Keratinocyte (primary cell): ENCODE data around the gene IRAG1. TPM values are rescaled to one million over a fixed set of nuclear protein-coding genes. Genes with fewer than 3 reads are reported as not detected.

Source experiments
- DNase-seq: peaks from one replicate; pipeline ENCODE4 v3.0.0-alpha.2; 2011; ENCODE audit warnings: low read depth, missing footprints, low spot score
- FAIRE-seq: peaks from 2 replicates; lab custom pipeline; 2011; peaks lifted over from hg19 to GRCh38; lab: Jason Lieb, UNC
- H2AFZ ChIP-seq: 2 replicates; pipeline ENCODE4 v1.6.0; 2012; ENCODE audit warnings: low read length, control low read depth, inconsistent platforms; ENCODE audit not compliant: control insufficient read depth
- H3K27ac ChIP-seq: 2 replicates; pipeline ENCODE4 v1.5.1; 2011; ENCODE audit warnings: low read length; ENCODE audit not compliant: control insufficient read depth, insufficient read depth
- H3K27me3 ChIP-seq: 3 replicates; pipeline ENCODE4 v1.6.0; 2011; ENCODE audit warnings: low read length; ENCODE audit not compliant: control insufficient read depth, insufficient read depth; ENCODE audit errors: extremely low read depth
- H3K36me3 ChIP-seq, 2 experiments: 2 replicates in 1 of 2; 3 replicates in 1 of 2; pipeline ENCODE4 v1.5.1; 2011; ENCODE audit warnings: low read length in 2 of 2, mild to moderate bottlenecking in 1 of 2; ENCODE audit not compliant: control insufficient read depth in 2 of 2, insufficient read depth in 2 of 2; ENCODE audit errors: extremely low read depth in 1 of 2
- H3K4me1 ChIP-seq: 3 replicates; pipeline ENCODE4 v1.5.1; 2011; ENCODE audit warnings: low read length; ENCODE audit not compliant: control insufficient read depth, insufficient read depth; ENCODE audit errors: extremely low read depth
- H3K4me2 ChIP-seq: 3 replicates; pipeline ENCODE4 v1.6.0; 2011; ENCODE audit warnings: low read depth, low read length; ENCODE audit not compliant: control insufficient read depth, insufficient read depth; ENCODE audit errors: extremely low read depth
- H3K4me3 ChIP-seq, 3 experiments: fragments of 200-600 bp in 1 of 3; sonication (generic) in 1 of 3; 2 replicates in 2 of 3; 3 replicates in 1 of 3; pipeline ENCODE4 v1.5.1; 2011 to 2016; ENCODE audit warnings: low read length in 3 of 3, mild to moderate bottlenecking in 3 of 3, control low read depth in 2 of 3, inconsistent platforms in 1 of 3, low read depth in 1 of 3, mixed read lengths in 1 of 3, mixed run types in 1 of 3, moderate library complexity in 1 of 3; ENCODE audit not compliant: control insufficient read depth in 2 of 3, insufficient read depth in 2 of 3; ENCODE audit errors: extremely low read depth in 1 of 3
- H3K79me2 ChIP-seq: 2 replicates; pipeline ENCODE4 v1.6.0; 2012; ENCODE audit warnings: low read length; ENCODE audit not compliant: control insufficient read depth, insufficient read depth
- H3K9ac ChIP-seq: 3 replicates; pipeline ENCODE4 v1.6.0; 2011; ENCODE audit warnings: low read length; ENCODE audit not compliant: control insufficient read depth, insufficient read depth; ENCODE audit errors: extremely low read depth
- H3K9me1 ChIP-seq: 3 replicates; pipeline ENCODE4 v1.6.0; 2011; ENCODE audit warnings: low read length; ENCODE audit not compliant: control insufficient read depth, insufficient read depth; ENCODE audit errors: extremely low read depth
- H3K9me3 ChIP-seq: 2 replicates; pipeline ENCODE4 v1.5.1; 2012; ENCODE audit warnings: low read depth, low read length; ENCODE audit not compliant: control insufficient read depth
- H4K20me1 ChIP-seq: 3 replicates; pipeline ENCODE4 v1.6.0; 2011; ENCODE audit warnings: low read length; ENCODE audit not compliant: control insufficient read depth, insufficient read depth; ENCODE audit errors: extremely low read depth
- EZH2 ChIP-seq: IDR thresholded peaks from one replicate; pipeline ENCODE4 v1.6.1; 2012; ENCODE audit warnings: inconsistent platforms, mild to moderate bottlenecking, low read length, moderate library complexity
- dilution Hi-C: fragments of 300-500 bp; cut with MboI; formaldehyde crosslinking; loops from one replicate; pipeline ENCODE4 v1.7.0; 2020; ENCODE audit warnings: low sequenced_read_pairs; ENCODE audit not compliant: extremely low pct_ligation_motif_present
- polyA plus RNA-seq, 5 experiments: library from polyadenylated mRNA; depleted of rRNA in 3 of 5; stranded (reverse) in 3 of 5; stranded (forward) in 1 of 5; unstranded in 1 of 5; fragments of >200 nt; gene quantifications; 1 replicate in 1 of 5; 2 replicates in 3 of 5; 3 replicates in 1 of 5; pipeline versions ENCODE4 v1.2.1 to v1.2.3, GENCODE V29; 2011 to 2012; ENCODE audit warnings: missing spikeins in 2 of 5, low read depth in 1 of 5, low replicate concordance in 1 of 5
- TF ChIP-seq, protein P1 (sequence below), 3 experiments: IDR thresholded peaks in 1 of 3; conservative IDR thresholded peaks in 1 of 3; optimal IDR thresholded peaks in 1 of 3; 2 replicates in 2 of 3; 3 replicates in 1 of 3; pipeline versions ENCODE3 to v1.5.1; 2011; ENCODE audit warnings: low read length in 3 of 3, mild to moderate bottlenecking in 3 of 3, moderate library complexity in 2 of 3, control low read depth in 1 of 3, inconsistent platforms in 1 of 3; ENCODE audit not compliant: insufficient read depth in 2 of 3; ENCODE audit errors: extremely low read depth in 1 of 3

The IRAG1 gene
- polyA plus RNA-seq, 1 donor (not counting 4 experiments of a cell fraction or from before 2014, with no cell fraction given) = 0.51 TPM

DNA sequence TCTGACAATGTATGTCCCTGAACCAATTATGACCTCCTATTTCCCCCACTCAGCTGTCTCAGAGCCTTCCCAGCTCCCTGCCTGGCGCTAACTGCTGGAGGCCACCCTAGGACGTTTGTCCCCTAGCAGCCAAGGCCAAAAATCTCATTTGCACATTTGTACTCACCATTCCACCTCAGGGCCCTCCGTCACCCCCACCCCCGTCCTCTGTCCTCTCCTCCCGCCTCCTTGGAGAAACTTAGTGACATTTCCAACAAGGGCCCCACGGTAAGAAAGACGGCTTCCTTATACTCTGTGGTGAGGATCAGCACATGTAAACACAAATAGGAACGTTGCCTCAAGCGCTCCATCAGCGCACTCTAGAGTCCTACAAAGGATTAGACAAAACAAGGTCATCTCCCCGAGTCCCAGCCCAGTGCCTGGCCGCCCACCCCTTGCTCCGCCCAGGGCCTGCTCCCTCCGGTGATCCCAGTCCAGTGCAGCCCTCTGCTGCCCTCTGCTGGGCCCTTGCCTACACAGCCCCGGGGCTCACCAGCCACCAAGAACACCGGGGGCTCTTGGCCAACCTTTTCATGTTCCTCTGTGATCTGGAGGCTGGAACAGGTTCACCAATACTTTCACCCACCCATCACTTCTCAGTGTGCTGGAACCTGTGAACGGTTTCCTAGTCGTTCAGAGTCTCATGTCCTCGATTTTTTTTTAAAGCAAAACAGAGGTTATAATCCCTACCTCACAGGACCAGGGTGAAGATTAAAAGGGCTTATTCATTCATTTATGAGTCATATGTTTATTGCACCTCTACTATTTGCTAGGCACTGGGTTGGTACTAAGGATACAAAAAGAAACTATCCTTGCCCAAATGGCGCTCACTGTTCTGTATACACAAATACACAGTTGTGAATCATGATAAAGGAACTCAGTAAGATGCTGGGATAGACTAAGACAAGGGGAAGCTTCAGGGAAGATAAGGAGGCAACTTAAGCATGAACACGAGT is 42.2 kb upstream of the IRAG1 start:
- Histone ChIP-seq H3K79me2 (no peaks in the 10 kb centered on the region), H3K4me2 (peak overlapping the region; percentile 91), H3K9me3 (peaks cover 6% of the 10 kb centered on the region), H3K27me3 (no peaks in the 10 kb centered on the region), H4K20me1 (no peaks in the 10 kb centered on the region), H3K9me1 (no peaks in the 10 kb centered on the region), H3K4me1 (peaks cover 14% of the 10 kb centered on the region), H3K4me3 (peak overlapping the region in 2 of 3 experiments; percentile 59 to 73), H2AFZ (peak overlapping the region; percentile 86), H3K36me3 (no peaks in the 10 kb centered on the region), H3K9ac (peak overlapping the region; percentile 76), H3K27ac (peak overlapping the region; percentile 90)
- FAIRE-seq (peak; percentile 29), DNase-seq (peak; percentile 72)
- dilution Hi-C loops = loop anchor here (25.0 kb wide), 1 partner anchor 223 kb away; no protein-coding TSS in a partner anchor
- TF ChIP-seq, protein P1, sequence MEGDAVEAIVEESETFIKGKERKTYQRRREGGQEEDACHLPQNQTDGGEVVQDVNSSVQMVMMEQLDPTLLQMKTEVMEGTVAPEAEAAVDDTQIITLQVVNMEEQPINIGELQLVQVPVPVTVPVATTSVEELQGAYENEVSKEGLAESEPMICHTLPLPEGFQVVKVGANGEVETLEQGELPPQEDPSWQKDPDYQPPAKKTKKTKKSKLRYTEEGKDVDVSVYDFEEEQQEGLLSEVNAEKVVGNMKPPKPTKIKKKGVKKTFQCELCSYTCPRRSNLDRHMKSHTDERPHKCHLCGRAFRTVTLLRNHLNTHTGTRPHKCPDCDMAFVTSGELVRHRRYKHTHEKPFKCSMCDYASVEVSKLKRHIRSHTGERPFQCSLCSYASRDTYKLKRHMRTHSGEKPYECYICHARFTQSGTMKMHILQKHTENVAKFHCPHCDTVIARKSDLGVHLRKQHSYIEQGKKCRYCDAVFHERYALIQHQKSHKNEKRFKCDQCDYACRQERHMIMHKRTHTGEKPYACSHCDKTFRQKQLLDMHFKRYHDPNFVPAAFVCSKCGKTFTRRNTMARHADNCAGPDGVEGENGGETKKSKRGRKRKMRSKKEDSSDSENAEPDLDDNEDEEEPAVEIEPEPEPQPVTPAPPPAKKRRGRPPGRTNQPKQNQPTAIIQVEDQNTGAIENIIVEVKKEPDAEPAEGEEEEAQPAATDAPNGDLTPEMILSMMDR (optimal IDR thresholded peaks at IDR 0.05 in 1 of 3, IDR thresholded peaks at IDR 0.05 in 1 of 3, conservative IDR thresholded peaks at IDR 0.05 in 1 of 3; ENCODE audit: extremely low read depth in 1 of 3, insufficient read depth in 2 of 3, low read length in 3 of 3) = peak; percentile 88 to 97 (median 94)
- TF ChIP-seq EZH2 = no peak

DNA sequence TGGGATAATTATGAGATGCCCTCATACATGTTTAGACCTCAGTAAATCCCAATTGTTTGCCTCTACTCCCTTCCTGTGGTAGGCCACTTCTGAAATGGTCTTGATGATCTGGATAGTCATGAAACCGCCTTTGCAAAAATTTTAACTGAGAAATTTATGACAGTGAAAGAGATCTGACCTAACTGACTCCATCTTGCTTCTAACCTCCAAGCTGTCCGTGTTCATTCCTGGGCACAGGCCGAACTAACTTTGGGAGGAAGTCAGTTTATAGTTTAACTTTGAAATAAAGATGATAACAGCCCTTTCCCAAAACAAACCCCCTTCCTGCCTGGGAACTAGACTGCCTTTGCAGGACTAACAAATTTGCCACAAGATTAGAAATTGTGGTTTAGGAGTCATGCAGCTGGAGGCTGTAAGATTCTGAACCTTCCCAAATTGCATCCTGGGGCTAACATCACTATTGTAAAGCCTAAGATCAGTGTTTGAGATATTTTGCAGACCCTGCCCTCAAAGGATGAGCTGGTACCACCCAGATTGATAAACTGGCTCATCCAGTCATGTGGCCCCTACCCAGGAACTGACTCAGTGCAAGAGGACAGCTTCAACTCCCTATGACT is 37.6 kb upstream of the IRAG1 start:
- no peaks in the 10 kb centered on the region for H3K79me2 ChIP-seq
- no peak for FAIRE-seq
- peaks cover 11% of the 10 kb centered on the region for H3K4me1 ChIP-seq
- no peak overlapping the region for H3K27ac ChIP-seq
- H3K36me3 ChIP-seq = no peaks in the 10 kb centered on the region
- H3K27me3 ChIP-seq = peaks cover 10% of the 10 kb centered on the region
- H3K9ac ChIP-seq = no peak overlapping the region
- dilution Hi-C loops = loop anchor here (25.0 kb wide), 1 partner anchor 219 kb away; no protein-coding TSS in a partner anchor
- no peaks in the 10 kb centered on the region for H4K20me1 ChIP-seq
- H3K9me1 ChIP-seq = no peaks in the 10 kb centered on the region
- H3K9me3 ChIP-seq = peaks cover 7% of the 10 kb centered on the region
- H3K4me3 ChIP-seq = no peak overlapping the region
- H3K4me2 ChIP-seq = no peak overlapping the region
- DNase-seq = no peak
- H2AFZ ChIP-seq = no peak overlapping the region
- TF ChIP-seq, protein P1 (optimal IDR thresholded peaks at IDR 0.05 in 1 of 3, IDR thresholded peaks at IDR 0.05 in 1 of 3, conservative IDR thresholded peaks at IDR 0.05 in 1 of 3; ENCODE audit: extremely low read depth in 1 of 3, insufficient read depth in 2 of 3, low read length in 3 of 3) = no peak
- no peak for TF ChIP-seq EZH2
